8988T (cell line): ENCODE results near the gene CAPN10.
A peak's percentile ranks its signal among the peaks of the same experiment; 100 is the strongest.

ENCODE experiments used
- DNase-seq: peaks from one replicate; pipeline ENCODE4 v3.0.0; 2011

The CAPN10 gene

GRCh38 chr2:240590681-240591111, 4.2 kb downstream of the CAPN10 start:
- DNase-seq = no peak

GRCh38 chr2:240591226-240591625, 4.7 kb downstream of the CAPN10 start:
- DNase-seq = no peak

- DNase-seq = no peak
These were observed 5.2 kb downstream of the CAPN10 start for GRCh38 chr2:240591784-240592183.

- DNase-seq = no peak
These were observed 6.6 kb downstream of the CAPN10 start for GRCh38 chr2:240593026-240593702.

- no peak for DNase-seq
These were observed 7.3 kb downstream of the CAPN10 start for GRCh38 chr2:240593703-240594451.

GRCh38 chr2:240594511-240595380, 8.2 kb downstream of the CAPN10 start:
- no peak for DNase-seq

GRCh38 chr2:240595381-240596079, 9.0 kb downstream of the CAPN10 start:
- DNase-seq = peak; percentile 87

- DNase-seq = no peak
These were observed 9.5 kb downstream of the CAPN10 start for GRCh38 chr2:240596080-240596460.

- no peak for DNase-seq
These were observed 10.0 kb downstream of the CAPN10 start for GRCh38 chr2:240596491-240596931.

GRCh38 chr2:240597054-240597418, 10.5 kb downstream of the CAPN10 start:
- DNase-seq = no peak

- DNase-seq = no peak
These were observed 11.1 kb downstream of the CAPN10 start for GRCh38 chr2:240597419-240598181.

- DNase-seq = no peak
These were observed 11.9 kb downstream of the CAPN10 start for GRCh38 chr2:240598311-240598911.

- no peak for DNase-seq
These were observed 12.6 kb downstream of the CAPN10 start for GRCh38 chr2:240599141-240599583.

GRCh38 chr2:240600451-240600961, 14.0 kb downstream of the CAPN10 start:
- DNase-seq = no peak

GRCh38 chr2:240601061-240601830, 14.7 kb downstream of the CAPN10 start:
- no peak for DNase-seq

- DNase-seq = no peak
These were observed 15.3 kb downstream of the CAPN10 start for GRCh38 chr2:240601831-240602160.

- no peak for DNase-seq
These were observed 15.9 kb downstream of the CAPN10 start for GRCh38 chr2:240602266-240603050.

- no peak for DNase-seq
These were observed 16.7 kb downstream of the CAPN10 start for GRCh38 chr2:240603081-240603835.

GRCh38 chr2:240603846-240604245, 17.3 kb downstream of the CAPN10 start:
- DNase-seq = no peak
